Spleen (tissue), 11 donors: ENCODE measurements around the gene ZBTB7C. TPM values are rescaled to one million over a fixed set of nuclear protein-coding genes. Genes with fewer than 3 reads are reported as not detected.

ENCODE experiments used
- DNase-seq: peaks from one replicate; pipeline ENCODE4 v3.0.0-alpha.2; 2020
- H3K27ac ChIP-seq, 8 donors: fragments of 200-600 bp; sonication (generic) in 7 of 8; 1 replicate in 4 of 8; 2 replicates in 4 of 8; pipeline versions ENCODE4 v1.5.0 to v1.8.0; 2016 to 2021; ENCODE audit warnings: inconsistent platforms in 4 of 8, mild to moderate bottlenecking in 4 of 8, moderate library complexity in 1 of 8
- H3K27me3 ChIP-seq, 7 donors: fragments of 200-600 bp; sonication (generic) in 6 of 7; replicated peaks in 1 of 7; 1 replicate in 4 of 7; 2 replicates in 3 of 7; pipeline versions ENCODE4 v1.5.0 to v1.8.0; 2016 to 2021; ENCODE audit warnings: inconsistent platforms in 3 of 7, mild to moderate bottlenecking in 1 of 7
- H3K36me3 ChIP-seq, 6 donors: fragments of 200-600 bp; sonication (generic) in 5 of 6; 1 replicate in 4 of 6; 2 replicates in 2 of 6; pipeline versions ENCODE4 v1.5.0 to v1.8.0; 2016 to 2021; ENCODE audit warnings: inconsistent platforms in 2 of 6
- H3K4me1 ChIP-seq, 6 donors: fragments of 200-600 bp; sonication (generic) in 5 of 6; 1 replicate in 3 of 6; 2 replicates in 3 of 6; pipeline versions ENCODE4 v1.5.0 to v1.8.0; 2016 to 2021; ENCODE audit warnings: inconsistent platforms in 3 of 6
- H3K4me3 ChIP-seq, 8 donors: fragments of 200-600 bp; sonication (generic) in 7 of 8; 1 replicate in 4 of 8; 2 replicates in 4 of 8; pipeline versions ENCODE4 v1.5.0 to v1.8.0; 2016 to 2021; ENCODE audit warnings: inconsistent platforms in 4 of 8, mild to moderate bottlenecking in 4 of 8, moderate library complexity in 2 of 8
- H3K9me3 ChIP-seq, 8 donors: fragments of 200-600 bp; sonication (generic) in 7 of 8; 1 replicate in 4 of 8; 2 replicates in 4 of 8; pipeline versions ENCODE4 v1.5.0 to v1.8.0; 2016 to 2021; ENCODE audit warnings: inconsistent platforms in 4 of 8
- POLR2A ChIP-seq, 3 donors: fragments of 450-650 bp; IDR thresholded peaks; one replicate each; pipeline ENCODE4 v1.5.1; 2017; ENCODE audit warnings: antibody characterized with exemption in 3 of 3, mild to moderate bottlenecking in 1 of 3
- POLR2AphosphoS5 ChIP-seq, 3 donors: sonication (generic); formaldehyde crosslinking; IDR thresholded peaks; one replicate each; pipeline ENCODE4 v1.5.1; 2017; ENCODE audit warnings: antibody characterized with exemption in 3 of 3
- WGBS, 5 donors: extraction: QIAGEN DNeasy Blood & Tissue Kit in 3 of 5; methylation state at CpG; one replicate each; pipeline versions ENCODE4 v1.1.5 to v1.1.7; 2013 to 2018; 5-methylcytosine and 5-hydroxymethylcytosine counted together
- intact Hi-C: fragments of 100-400 bp; cut with DNase I; formaldehyde crosslinking; loops from one replicate; pipeline ENCODE4 v1.15.0; 2023; ENCODE audit warnings: low total_unique reads
- polyA plus RNA-seq, 3 donors: library from polyadenylated mRNA; stranded (reverse); fragments of 200-250 nt; gene quantifications; one replicate each; pipeline ENCODE4 v1.2.1, GENCODE V29; 2013
- total RNA-seq, 7 donors: library from RNA; depleted of rRNA in 3 of 7; stranded (reverse); fragments of >200 nt in 3 of 7; fragmentation: NEBNext Ultra II Directional in 4 of 7; extraction: Animal tissue kit (Norgen Biotek cat#: 25700) in 4 of 7; gene quantifications; one replicate each; pipeline versions ENCODE4 v1.1.0 to v1.2.1, GENCODE V29; 2016 to 2021
- TF ChIP-seq, protein P1 (sequence below), 11 experiments: fragments of 200-600 bp in 7 of 11; fragments of 450-650 bp in 4 of 11; sonication (generic) in 4 of 11; IDR thresholded peaks in 8 of 11; conservative IDR thresholded peaks in 3 of 11; 1 replicate in 7 of 11; 2 replicates in 4 of 11; pipeline versions ENCODE4 v1.4.0 to v1.8.0; 2016 to 2021; ENCODE audit warnings: antibody characterized with exemption in 11 of 11, inconsistent platforms in 4 of 11, mild to moderate bottlenecking in 1 of 11
- donor health status: healthy with polysubstance abuse.
- donor health status: DM: no; HTN: no; CAD: no; lungs with moderate emphysema.
- donor health status: DM: no; HTN: no; CAD: no.
- donor health status: Bipolar disorder and iron deficiency.
- donor health status: healthy.
- donor health status: DM: no; HTN: no; CAD: no.
- donor health status: DM: yes; HTN: yes; CAD: no.

The ZBTB7C gene
- total and polyA plus RNA-seq, 10 donors: 1.00 to 64.2 (median 18.8) TPM

DNA sequence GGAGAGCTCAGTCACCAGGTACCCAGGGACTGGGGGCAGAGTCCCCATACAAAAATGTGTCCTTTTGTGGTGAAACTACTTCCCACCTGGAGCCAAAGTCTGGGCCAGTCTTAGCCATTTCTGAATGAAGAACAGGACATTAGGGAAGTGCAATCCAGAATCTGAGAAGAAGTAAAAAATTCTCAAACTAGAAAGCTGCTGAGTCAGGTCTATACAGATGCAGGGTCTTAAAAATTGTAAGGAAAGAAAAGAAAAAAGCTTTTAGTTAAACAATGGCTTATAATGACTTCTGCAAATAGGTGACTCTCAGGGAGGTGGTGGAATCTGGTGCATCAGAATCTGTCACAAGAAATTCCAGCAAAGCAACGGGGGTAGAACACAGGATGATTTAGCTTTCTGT lies 13.5 kb downstream of the ZBTB7C start:
- Histone ChIP-seq H3K9me3 (no peaks in the 10 kb centered on the region), H3K4me1 (peaks cover 0 to 66% (median 32%) of the 10 kb centered on the region in 6 donors), H3K27ac (no peak overlapping the region), H3K36me3 (no peaks in the 10 kb centered on the region), H3K27me3 (peaks cover 0 to 53% (median 0%) of the 10 kb centered on the region in 7 donors), H3K4me3 (no peak overlapping the region)
- 67 to 85% (median 77%) methylated on average over 1 of the region's 1 CpG for WGBS, 5 donors
- DNase-seq: no peak
- intact Hi-C loops: no loop called here
- TF ChIP-seq POLR2A (IDR thresholded peaks at IDR 0.05) (no peak), POLR2AphosphoS5 (IDR thresholded peaks at IDR 0.05) (no peak)
- TF ChIP-seq, protein P1, sequence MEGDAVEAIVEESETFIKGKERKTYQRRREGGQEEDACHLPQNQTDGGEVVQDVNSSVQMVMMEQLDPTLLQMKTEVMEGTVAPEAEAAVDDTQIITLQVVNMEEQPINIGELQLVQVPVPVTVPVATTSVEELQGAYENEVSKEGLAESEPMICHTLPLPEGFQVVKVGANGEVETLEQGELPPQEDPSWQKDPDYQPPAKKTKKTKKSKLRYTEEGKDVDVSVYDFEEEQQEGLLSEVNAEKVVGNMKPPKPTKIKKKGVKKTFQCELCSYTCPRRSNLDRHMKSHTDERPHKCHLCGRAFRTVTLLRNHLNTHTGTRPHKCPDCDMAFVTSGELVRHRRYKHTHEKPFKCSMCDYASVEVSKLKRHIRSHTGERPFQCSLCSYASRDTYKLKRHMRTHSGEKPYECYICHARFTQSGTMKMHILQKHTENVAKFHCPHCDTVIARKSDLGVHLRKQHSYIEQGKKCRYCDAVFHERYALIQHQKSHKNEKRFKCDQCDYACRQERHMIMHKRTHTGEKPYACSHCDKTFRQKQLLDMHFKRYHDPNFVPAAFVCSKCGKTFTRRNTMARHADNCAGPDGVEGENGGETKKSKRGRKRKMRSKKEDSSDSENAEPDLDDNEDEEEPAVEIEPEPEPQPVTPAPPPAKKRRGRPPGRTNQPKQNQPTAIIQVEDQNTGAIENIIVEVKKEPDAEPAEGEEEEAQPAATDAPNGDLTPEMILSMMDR (IDR thresholded peaks at IDR 0.05 in 8 of 11, conservative IDR thresholded peaks at IDR 0.05 in 3 of 11): no peak

DNA sequence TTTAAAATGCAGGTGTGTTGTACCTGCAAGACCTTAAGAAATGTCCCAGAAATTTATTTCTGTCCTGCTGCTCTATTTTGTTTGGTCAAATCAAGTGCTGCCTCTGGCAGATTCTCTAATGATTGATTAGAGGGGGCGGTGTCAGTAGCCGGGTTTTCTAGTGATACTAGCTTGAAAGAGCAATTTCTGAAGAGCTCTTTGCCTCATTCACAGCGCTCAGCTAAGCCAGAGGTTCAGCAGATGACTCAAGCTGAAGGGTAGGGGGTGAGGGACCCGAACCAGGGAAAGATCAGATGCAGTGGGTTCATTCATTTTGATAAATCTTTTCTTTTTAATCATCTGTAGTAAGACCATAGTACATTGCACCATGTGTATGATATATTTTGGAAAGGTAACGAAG lies 15.0 kb downstream of the ZBTB7C start:
- 67 to 78% (median 75%) methylated on average over 5 of the region's 5 CpGs for WGBS, 5 donors
- no peak overlapping the region for H3K27ac ChIP-seq
- no peak overlapping the region for H3K4me3 ChIP-seq
- H3K27me3 ChIP-seq: peaks cover 0 to 46% (median 0%) of the 10 kb centered on the region in 7 donors
- DNase-seq: no peak
- peaks cover 0 to 58% (median 27%) of the 10 kb centered on the region in 6 donors for H3K4me1 ChIP-seq
- intact Hi-C loops: no loop called here
- no peaks in the 10 kb centered on the region for H3K36me3 ChIP-seq
- TF ChIP-seq POLR2A (IDR thresholded peaks at IDR 0.05) (no peak), POLR2AphosphoS5 (IDR thresholded peaks at IDR 0.05) (no peak)
- TF ChIP-seq, protein P1 (IDR thresholded peaks at IDR 0.05 in 8 of 11, conservative IDR thresholded peaks at IDR 0.05 in 3 of 11): no peak
- H3K9me3 ChIP-seq: no peaks in the 10 kb centered on the region

DNA sequence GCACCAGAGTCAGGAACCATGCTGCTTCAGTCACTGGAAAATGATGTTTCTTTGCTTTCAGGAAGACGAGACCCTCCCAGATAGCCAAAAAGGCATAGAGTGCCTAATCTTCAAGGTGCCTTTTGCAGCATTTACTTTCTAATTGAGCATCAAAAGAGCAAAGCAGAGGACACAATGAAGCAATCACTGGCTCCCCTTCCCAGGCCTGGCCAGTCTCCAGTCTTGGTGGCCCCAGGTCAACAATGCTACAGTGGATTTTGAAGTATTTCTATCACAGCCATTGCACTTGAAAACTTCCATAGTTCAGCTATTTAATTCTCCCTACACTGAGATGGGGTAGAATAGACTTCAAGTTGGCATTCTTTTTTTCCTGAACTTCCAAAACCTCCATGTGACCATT lies 15.4 kb downstream of the ZBTB7C start:
- Histone ChIP-seq H3K9me3 (no peaks in the 10 kb centered on the region), H3K4me3 (no peak overlapping the region), H3K27me3 (peaks cover 0 to 45% (median 0%) of the 10 kb centered on the region in 7 donors), H3K36me3 (no peaks in the 10 kb centered on the region), H3K4me1 (peaks cover 0 to 55% (median 26%) of the 10 kb centered on the region in 6 donors), H3K27ac (peak overlapping the region in 1 of 8 donors; percentile 23)
- DNase-seq: no peak
- intact Hi-C loops: no loop called here
- TF ChIP-seq POLR2AphosphoS5 (IDR thresholded peaks at IDR 0.05): no peak
- TF ChIP-seq, protein P1 (IDR thresholded peaks at IDR 0.05 in 8 of 11, conservative IDR thresholded peaks at IDR 0.05 in 3 of 11): no peak
- no peak for TF ChIP-seq POLR2A (IDR thresholded peaks at IDR 0.05)
- WGBS, 5 donors: 39 to 90% (median 83%) methylated on average over 1 of the region's 1 CpG

DNA sequence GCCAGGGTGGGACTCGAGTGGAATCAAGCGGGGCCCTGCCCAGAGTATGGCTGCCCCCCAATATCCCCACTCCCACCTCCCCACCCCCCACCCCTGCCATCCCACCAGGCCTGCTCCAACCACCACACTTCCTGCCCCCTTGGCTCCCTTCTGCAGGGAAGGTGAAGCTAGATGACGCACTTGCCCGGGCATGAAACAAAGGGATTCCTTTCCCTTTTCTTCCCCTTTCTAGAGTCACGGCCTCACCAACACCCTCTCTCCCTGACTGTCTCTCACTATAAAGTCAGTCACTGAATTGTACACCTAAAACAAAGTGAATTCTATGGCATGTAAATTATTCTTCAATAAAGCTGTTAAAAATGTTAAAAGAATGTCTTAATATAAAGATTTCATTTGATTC lies 16.0 kb downstream of the ZBTB7C start:
- Histone ChIP-seq H3K4me3 (no peak overlapping the region), H3K27me3 (peaks cover 0 to 42% (median 0%) of the 10 kb centered on the region in 7 donors), H3K9me3 (no peaks in the 10 kb centered on the region), H3K4me1 (peaks cover 0 to 55% (median 26%) of the 10 kb centered on the region in 6 donors), H3K27ac (peak overlapping the region in 4 of 8 donors; percentile 22 to 48 (median 27)), H3K36me3 (no peaks in the 10 kb centered on the region)
- 43 to 57% (median 48%) methylated on average over 5 of the region's 5 CpGs for WGBS, 5 donors
- intact Hi-C loops: no loop called here
- TF ChIP-seq, protein P1 (IDR thresholded peaks at IDR 0.05 in 8 of 11, conservative IDR thresholded peaks at IDR 0.05 in 3 of 11): no peak
- no peak for TF ChIP-seq POLR2A (IDR thresholded peaks at IDR 0.05)
- no peak for TF ChIP-seq POLR2AphosphoS5 (IDR thresholded peaks at IDR 0.05)
- DNase-seq: no peak
